GM12878 (cell line): ENCODE measurements around the gene DIO1.

Experiments
- CBFB ChIP-seq: IDR thresholded peaks from 2 replicates; pipeline ENCODE4 v1.6.1; 2016; ENCODE audit warnings: antibody characterized with exemption, low read depth
- EP300 ChIP-seq, 2 experiments: fragments of 150-350 bp in 1 of 2; IDR thresholded peaks; 2 replicates each; pipeline ENCODE4 v1.6.1; 2011 to 2012; ENCODE audit warnings: low read depth in 2 of 2, low read length in 2 of 2, borderline replicate concordance in 1 of 2, improper control_type of control experiment in 1 of 2, inconsistent platforms in 1 of 2; ENCODE audit not compliant: control insufficient read depth in 1 of 2
- JUND ChIP-seq: IDR thresholded peaks from 2 replicates; pipeline ENCODE4 v1.6.1; 2012; ENCODE audit warnings: low read depth, mild to moderate bottlenecking, low read length, improper control_type of control experiment, moderate library complexity
- MXI1 ChIP-seq: fragments of 150-350 bp; IDR thresholded peaks from 2 replicates; pipeline ENCODE4 v1.6.1; 2011; ENCODE audit warnings: low read depth, mild to moderate bottlenecking, inconsistent platforms, low read length, improper control_type of control experiment
- NFIC ChIP-seq: IDR thresholded peaks from 2 replicates; pipeline ENCODE4 v1.6.1; 2012; ENCODE audit warnings: low read depth, mild to moderate bottlenecking, inconsistent platforms, low read length, moderate library complexity
- POLR2A ChIP-seq: IDR thresholded peaks from 2 replicates; pipeline ENCODE4 v1.6.1; 2011; ENCODE audit warnings: low read depth, mild to moderate bottlenecking, low read length
- RUNX3 ChIP-seq: IDR thresholded peaks from 2 replicates; pipeline ENCODE4 v1.6.1; 2012; ENCODE audit warnings: low read length, inconsistent platforms
- SIN3A ChIP-seq: IDR thresholded peaks from 2 replicates; pipeline ENCODE4 v1.6.1; 2012; ENCODE audit warnings: low read depth, low read length, improper control_type of control experiment
- SMAD5 ChIP-seq: IDR thresholded peaks from 2 replicates; pipeline ENCODE4 v1.6.1; 2016; ENCODE audit warnings: antibody characterized with exemption, low read depth
- TCF3 ChIP-seq: IDR thresholded peaks from 2 replicates; pipeline ENCODE4 v1.6.1; 2012; ENCODE audit warnings: low read depth, mild to moderate bottlenecking, low read length, borderline replicate concordance; ENCODE audit not compliant: insufficient read depth
- TCF7 ChIP-seq: IDR thresholded peaks from 2 replicates; pipeline ENCODE4 v1.6.1; 2014; ENCODE audit warnings: antibody characterized with exemption, borderline replicate concordance
- USF2 ChIP-seq: IDR thresholded peaks from 2 replicates; pipeline ENCODE4 v1.6.1; 2011; ENCODE audit warnings: low read depth, low read length, improper control_type of control experiment, borderline replicate concordance
- YY1 ChIP-seq: IDR thresholded peaks from 2 replicates; pipeline ENCODE4 v1.6.1; 2011; ENCODE audit warnings: low read depth, mild to moderate bottlenecking, low read length
- TF ChIP-seq, protein P1 (sequence below), 3 experiments: IDR thresholded peaks in 2 of 3; conservative IDR thresholded peaks in 1 of 3; 2 replicates each; pipeline ENCODE4 v1.5.1; 2011; ENCODE audit warnings: low read depth in 3 of 3, low read length in 3 of 3, mild to moderate bottlenecking in 3 of 3, control low read depth in 2 of 3, moderate library complexity in 2 of 3, inconsistent platforms in 1 of 3, mixed read lengths in 1 of 3; ENCODE audit not compliant: control insufficient read depth in 2 of 3, insufficient read depth in 1 of 3; ENCODE audit errors: extremely low read depth in 1 of 3

DNA sequence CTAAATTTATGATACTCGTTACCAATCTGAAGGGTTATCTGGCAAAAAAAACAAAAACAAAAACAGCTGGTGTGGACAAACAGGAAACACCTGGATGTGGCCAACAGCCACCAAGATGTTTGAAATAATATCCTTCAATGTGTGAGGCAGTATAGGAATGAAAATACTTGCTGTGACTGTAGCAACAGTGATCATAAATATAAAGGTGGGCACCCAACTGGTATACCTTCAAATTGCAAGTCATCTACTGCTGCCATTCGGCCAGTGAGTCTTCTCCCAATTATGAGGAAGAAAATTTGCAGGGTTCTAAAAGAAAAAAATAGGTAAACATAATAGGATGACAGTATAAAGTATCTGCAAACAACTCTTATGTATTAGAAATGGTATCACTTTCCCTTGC lies 5.3 kb upstream of the DIO1 start:
- TF ChIP-seq SIN3A (no peak), TCF3 (no peak), EP300 (IDR thresholded peaks at IDR 0.05; ENCODE audit: borderline replicate concordance in 1 of 2, control insufficient read depth in 1 of 2, low read depth in 2 of 2, low read length in 2 of 2) (no peak), RUNX3 (no peak), TCF7 (no peak), POLR2A (no peak), CBFB (no peak), JUND (no peak), YY1 (no peak), NFIC (no peak), USF2 (no peak), SMAD5 (no peak), MXI1 (no peak)
- TF ChIP-seq, protein P1, sequence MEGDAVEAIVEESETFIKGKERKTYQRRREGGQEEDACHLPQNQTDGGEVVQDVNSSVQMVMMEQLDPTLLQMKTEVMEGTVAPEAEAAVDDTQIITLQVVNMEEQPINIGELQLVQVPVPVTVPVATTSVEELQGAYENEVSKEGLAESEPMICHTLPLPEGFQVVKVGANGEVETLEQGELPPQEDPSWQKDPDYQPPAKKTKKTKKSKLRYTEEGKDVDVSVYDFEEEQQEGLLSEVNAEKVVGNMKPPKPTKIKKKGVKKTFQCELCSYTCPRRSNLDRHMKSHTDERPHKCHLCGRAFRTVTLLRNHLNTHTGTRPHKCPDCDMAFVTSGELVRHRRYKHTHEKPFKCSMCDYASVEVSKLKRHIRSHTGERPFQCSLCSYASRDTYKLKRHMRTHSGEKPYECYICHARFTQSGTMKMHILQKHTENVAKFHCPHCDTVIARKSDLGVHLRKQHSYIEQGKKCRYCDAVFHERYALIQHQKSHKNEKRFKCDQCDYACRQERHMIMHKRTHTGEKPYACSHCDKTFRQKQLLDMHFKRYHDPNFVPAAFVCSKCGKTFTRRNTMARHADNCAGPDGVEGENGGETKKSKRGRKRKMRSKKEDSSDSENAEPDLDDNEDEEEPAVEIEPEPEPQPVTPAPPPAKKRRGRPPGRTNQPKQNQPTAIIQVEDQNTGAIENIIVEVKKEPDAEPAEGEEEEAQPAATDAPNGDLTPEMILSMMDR (IDR thresholded peaks at IDR 0.05 in 2 of 3, conservative IDR thresholded peaks at IDR 0.05 in 1 of 3; ENCODE audit: control insufficient read depth in 2 of 3, extremely low read depth in 1 of 3, insufficient read depth in 1 of 3, low read depth in 3 of 3, low read length in 3 of 3) = no peak
